ENCODE measurements around the gene TTC36. TPM values are rescaled to one million over a fixed set of nuclear protein-coding genes. Genes with fewer than 3 reads are reported as not detected.

TTC36 gene
- total and polyA plus RNA-seq, 9 of the 15 experiments (the other 6 are each of a cell fraction or from before 2014, with no cell fraction given): 0.22 to 0.23 TPM; not detected in 7

DNA sequence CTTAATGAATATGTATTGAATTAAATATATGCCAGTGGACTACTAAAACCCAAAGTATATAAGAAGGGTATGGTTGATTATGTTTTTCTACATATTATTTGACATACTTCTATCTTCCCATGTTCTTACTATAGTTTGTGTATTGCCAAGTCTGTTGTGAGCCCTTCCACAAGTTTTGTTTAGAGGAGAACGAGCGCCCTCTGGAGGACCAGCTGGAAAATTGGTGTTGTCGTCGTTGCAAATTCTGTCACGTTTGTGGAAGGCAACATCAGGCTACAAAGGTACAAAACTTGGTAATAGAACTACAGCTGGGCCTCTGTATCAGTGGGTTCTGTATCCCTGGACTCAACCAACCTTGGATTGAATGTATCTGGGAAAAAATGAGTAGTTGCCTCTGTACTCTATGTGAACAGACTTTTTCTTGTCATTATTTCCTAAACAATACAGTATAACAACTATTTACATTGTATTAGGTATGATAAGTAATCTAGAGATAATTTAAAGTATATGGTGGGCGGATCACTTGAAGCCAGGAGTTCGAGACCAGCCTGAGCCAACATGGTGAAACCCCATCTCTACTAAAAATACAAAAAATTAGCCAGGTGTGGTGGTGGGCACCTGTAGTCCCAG is 38.7 kb upstream of the TTC36 start (continued):
- TF ChIP-seq, protein P1, sequence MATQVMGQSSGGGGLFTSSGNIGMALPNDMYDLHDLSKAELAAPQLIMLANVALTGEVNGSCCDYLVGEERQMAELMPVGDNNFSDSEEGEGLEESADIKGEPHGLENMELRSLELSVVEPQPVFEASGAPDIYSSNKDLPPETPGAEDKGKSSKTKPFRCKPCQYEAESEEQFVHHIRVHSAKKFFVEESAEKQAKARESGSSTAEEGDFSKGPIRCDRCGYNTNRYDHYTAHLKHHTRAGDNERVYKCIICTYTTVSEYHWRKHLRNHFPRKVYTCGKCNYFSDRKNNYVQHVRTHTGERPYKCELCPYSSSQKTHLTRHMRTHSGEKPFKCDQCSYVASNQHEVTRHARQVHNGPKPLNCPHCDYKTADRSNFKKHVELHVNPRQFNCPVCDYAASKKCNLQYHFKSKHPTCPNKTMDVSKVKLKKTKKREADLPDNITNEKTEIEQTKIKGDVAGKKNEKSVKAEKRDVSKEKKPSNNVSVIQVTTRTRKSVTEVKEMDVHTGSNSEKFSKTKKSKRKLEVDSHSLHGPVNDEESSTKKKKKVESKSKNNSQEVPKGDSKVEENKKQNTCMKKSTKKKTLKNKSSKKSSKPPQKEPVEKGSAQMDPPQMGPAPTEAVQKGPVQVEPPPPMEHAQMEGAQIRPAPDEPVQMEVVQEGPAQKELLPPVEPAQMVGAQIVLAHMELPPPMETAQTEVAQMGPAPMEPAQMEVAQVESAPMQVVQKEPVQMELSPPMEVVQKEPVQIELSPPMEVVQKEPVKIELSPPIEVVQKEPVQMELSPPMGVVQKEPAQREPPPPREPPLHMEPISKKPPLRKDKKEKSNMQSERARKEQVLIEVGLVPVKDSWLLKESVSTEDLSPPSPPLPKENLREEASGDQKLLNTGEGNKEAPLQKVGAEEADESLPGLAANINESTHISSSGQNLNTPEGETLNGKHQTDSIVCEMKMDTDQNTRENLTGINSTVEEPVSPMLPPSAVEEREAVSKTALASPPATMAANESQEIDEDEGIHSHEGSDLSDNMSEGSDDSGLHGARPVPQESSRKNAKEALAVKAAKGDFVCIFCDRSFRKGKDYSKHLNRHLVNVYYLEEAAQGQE (IDR thresholded peaks at IDR 0.05; ENCODE audit: borderline replicate concordance): peak; percentile 77
- TF ChIP-seq, protein P1 (CRISPR knock-in tag; IDR thresholded peaks at IDR 0.05; ENCODE audit: low read depth): no peak
- TF ChIP-seq RAD21 (CRISPR knock-in tag; conservative IDR thresholded peaks at IDR 0.05 in 1 of 2, IDR thresholded peaks at IDR 0.05 in 1 of 2): peak; percentile 81 to 87
